ENCODE measurements around the gene ESRRA. TPM values are rescaled to one million over a fixed set of nuclear protein-coding genes. Genes with fewer than 3 reads are reported as not detected.

ESRRA gene
- total and polyA plus RNA-seq, 2 of the 13 experiments (the other 11 are each of a cell fraction or from before 2014, with no cell fraction given): 18.1 to 36.3 TPM

DNA sequence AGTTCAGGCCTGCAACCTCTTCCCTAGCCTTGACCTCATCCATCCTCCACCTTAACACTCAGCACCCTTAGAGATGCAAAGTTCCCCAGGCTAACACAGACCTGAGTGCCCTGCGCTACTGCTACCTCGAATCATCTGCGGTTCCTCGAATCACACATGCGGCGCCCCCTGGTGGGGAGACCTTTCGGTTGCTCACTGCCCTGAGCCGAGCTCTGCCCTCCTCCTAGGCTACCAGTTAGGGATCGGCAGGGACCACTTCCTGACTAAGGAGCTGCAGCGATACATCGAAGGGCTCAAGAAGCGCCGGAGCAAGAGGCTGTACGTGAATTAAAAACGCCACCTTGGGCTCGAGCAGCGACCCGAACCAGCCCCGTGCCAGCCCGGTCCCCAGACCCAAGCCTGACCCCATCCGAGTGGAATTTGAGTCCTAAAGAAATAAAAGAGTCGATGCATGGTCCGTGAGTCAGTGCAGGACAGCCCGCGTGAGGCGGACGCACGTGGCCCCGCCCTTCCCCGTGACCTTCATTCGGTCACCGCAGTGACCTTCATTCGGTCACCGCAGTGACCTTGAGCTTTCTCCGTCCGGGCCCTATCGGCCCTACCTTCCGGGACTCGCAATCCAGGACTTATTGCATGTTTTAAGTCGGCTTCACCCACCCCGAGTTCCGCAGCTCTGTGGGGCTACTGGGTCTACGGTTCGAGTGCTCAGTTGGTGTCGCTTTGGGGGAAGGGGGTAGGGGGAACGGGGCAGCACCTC, 830 bp upstream of the ESRRA start (continued):
- TF ChIP-seq TBX3 (IDR thresholded peaks at IDR 0.05; ENCODE audit: borderline replicate concordance) (no peak), ZFP90 (CRISPR knock-in tag; IDR thresholded peaks at IDR 0.05; ENCODE audit: borderline replicate concordance) (peak; percentile 79; the same call in 1 of the 2 replicates), SP5 (CRISPR knock-in tag; IDR thresholded peaks at IDR 0.05; ENCODE audit: borderline replicate concordance, low read depth) (peak; percentile 30; the same call in 1 of the 2 replicates), ZNF792 (CRISPR knock-in tag; IDR thresholded peaks at IDR 0.05) (0 out of 2 replicates have a peak, but pooled peaks have one; percentile 15), ATF7-NPFF (CRISPR knock-in tag; IDR thresholded peaks at IDR 0.05; ENCODE audit: low read depth) (no peak), CBFB (CRISPR knock-in tag; IDR thresholded peaks at IDR 0.05) (peak; percentile 38; the same call in 1 of the 2 replicates), ZNF160 (CRISPR knock-in tag; IDR thresholded peaks at IDR 0.05) (0 out of 2 replicates have a peak, but pooled peaks have one; percentile 38), PLSCR1 (CRISPR knock-in tag; IDR thresholded peaks at IDR 0.05; ENCODE audit: borderline replicate concordance) (no peak), PCBP1 (IDR thresholded peaks at IDR 0.05; ENCODE audit: borderline replicate concordance, low read depth, low read length) (no peak), HNRNPL (IDR thresholded peaks at IDR 0.05; ENCODE audit: low read depth, low read length) (0 out of 2 replicates have a peak, but pooled peaks have one; percentile 62), ISL2 (CRISPR knock-in tag; IDR thresholded peaks at IDR 0.05) (no peak; the same call in none of the 2 replicates), FIP1L1 (IDR thresholded peaks at IDR 0.05; ENCODE audit: borderline replicate concordance, insufficient read depth, low read depth, low read length) (no peak), ZNF629 (CRISPR knock-in tag; conservative IDR thresholded peaks at IDR 0.05) (no peak), RFX3 (CRISPR knock-in tag; IDR thresholded peaks at IDR 0.05) (no peak), HOXA3 (CRISPR knock-in tag; IDR thresholded peaks at IDR 0.05) (peak; percentile 55), TMF1 (CRISPR knock-in tag; IDR thresholded peaks at IDR 0.05; ENCODE audit: low read depth) (no peak), SCMH1 (CRISPR knock-in tag; IDR thresholded peaks at IDR 0.05; ENCODE audit: borderline replicate concordance) (no peak), TCF12 (IDR thresholded peaks at IDR 0.05) (no peak), TCF12 (CRISPR knock-in tag; IDR thresholded peaks at IDR 0.05) (no peak), ZNF224 (CRISPR knock-in tag; IDR thresholded peaks at IDR 0.05) (no peak), KDM5A (IDR thresholded peaks at IDR 0.05; ENCODE audit: borderline replicate concordance, low read length) (no peak; the same call in 1 of the 2 replicates), NFE2L1 (CRISPR knock-in tag; IDR thresholded peaks at IDR 0.05; ENCODE audit: borderline replicate concordance) (peak; percentile 56; the same call in 1 of the 2 replicates), CBX5 (CRISPR knock-in tag; IDR thresholded peaks at IDR 0.05; ENCODE audit: borderline replicate concordance) (peak; percentile 15; the same call in 1 of the 2 replicates), SNAPC2 (CRISPR knock-in tag; IDR thresholded peaks at IDR 0.05) (no peak), KMT2B (CRISPR knock-in tag; IDR thresholded peaks at IDR 0.05) (peak; percentile 37; the same call in 1 of the 2 replicates), ZNF501 (CRISPR knock-in tag; IDR thresholded peaks at IDR 0.05) (peak; percentile 88)
- TF ChIP-seq, protein P1, sequence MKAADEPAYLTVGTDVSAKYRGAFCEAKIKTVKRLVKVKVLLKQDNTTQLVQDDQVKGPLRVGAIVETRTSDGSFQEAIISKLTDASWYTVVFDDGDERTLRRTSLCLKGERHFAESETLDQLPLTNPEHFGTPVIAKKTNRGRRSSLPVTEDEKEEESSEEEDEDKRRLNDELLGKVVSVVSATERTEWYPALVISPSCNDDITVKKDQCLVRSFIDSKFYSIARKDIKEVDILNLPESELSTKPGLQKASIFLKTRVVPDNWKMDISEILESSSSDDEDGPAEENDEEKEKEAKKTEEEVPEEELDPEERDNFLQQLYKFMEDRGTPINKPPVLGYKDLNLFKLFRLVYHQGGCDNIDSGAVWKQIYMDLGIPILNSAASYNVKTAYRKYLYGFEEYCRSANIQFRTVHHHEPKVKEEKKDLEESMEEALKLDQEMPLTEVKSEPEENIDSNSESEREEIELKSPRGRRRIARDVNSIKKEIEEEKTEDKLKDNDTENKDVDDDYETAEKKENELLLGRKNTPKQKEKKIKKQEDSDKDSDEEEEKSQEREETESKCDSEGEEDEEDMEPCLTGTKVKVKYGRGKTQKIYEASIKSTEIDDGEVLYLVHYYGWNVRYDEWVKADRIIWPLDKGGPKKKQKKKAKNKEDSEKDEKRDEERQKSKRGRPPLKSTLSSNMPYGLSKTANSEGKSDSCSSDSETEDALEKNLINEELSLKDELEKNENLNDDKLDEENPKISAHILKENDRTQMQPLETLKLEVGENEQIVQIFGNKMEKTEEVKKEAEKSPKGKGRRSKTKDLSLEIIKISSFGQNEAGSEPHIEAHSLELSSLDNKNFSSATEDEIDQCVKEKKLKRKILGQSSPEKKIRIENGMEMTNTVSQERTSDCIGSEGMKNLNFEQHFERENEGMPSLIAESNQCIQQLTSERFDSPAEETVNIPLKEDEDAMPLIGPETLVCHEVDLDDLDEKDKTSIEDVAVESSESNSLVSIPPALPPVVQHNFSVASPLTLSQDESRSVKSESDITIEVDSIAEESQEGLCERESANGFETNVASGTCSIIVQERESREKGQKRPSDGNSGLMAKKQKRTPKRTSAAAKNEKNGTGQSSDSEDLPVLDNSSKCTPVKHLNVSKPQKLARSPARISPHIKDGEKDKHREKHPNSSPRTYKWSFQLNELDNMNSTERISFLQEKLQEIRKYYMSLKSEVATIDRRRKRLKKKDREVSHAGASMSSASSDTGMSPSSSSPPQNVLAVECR (CRISPR knock-in tag; IDR thresholded peaks at IDR 0.05; ENCODE audit: borderline replicate concordance): peak; percentile 57; the same call in 1 of the 2 replicates
